Measurements from ENCODE around the gene PPP1R9A.

Gene PPP1R9A

GRCh38 chr7:94907026-94907810 is at the start of gene PPP1R9A:
PPP1R9A (plus strand) TSS chr7:94907594; CDS start chr7:94910114, 2,520 bp downstream.
- DNase-seq = peak; percentile 87

GRCh38 chr7:94871132-94871531 is 36.3 kb upstream of the PPP1R9A start:
- DNase-seq = no peak

GRCh38 chr7:94873239-94873638 is 34.2 kb upstream of the PPP1R9A start:
- no peak for DNase-seq

GRCh38 chr7:94874036-94874785 is 33.2 kb upstream of the PPP1R9A start:
- DNase-seq = no peak

- no peak for DNase-seq
Measured at GRCh38 chr7:94875201-94875600, 32.2 kb upstream of the PPP1R9A start.

- no peak for DNase-seq
Measured at GRCh38 chr7:94877731-94878670, 29.4 kb upstream of the PPP1R9A start.

GRCh38 chr7:94882891-94883290 is 24.5 kb upstream of the PPP1R9A start:
- DNase-seq = no peak

- DNase-seq = no peak
Measured at GRCh38 chr7:94883616-94884015, 23.8 kb upstream of the PPP1R9A start.

GRCh38 chr7:94888551-94888950 is 18.8 kb upstream of the PPP1R9A start:
- DNase-seq = no peak

- DNase-seq = no peak
Measured at GRCh38 chr7:94888995-94889523, 18.3 kb upstream of the PPP1R9A start.

- no peak for DNase-seq
Measured at GRCh38 chr7:94890216-94890615, 17.2 kb upstream of the PPP1R9A start.

GRCh38 chr7:94893661-94894060 is 13.7 kb upstream of the PPP1R9A start:
- no peak for DNase-seq

- no peak for DNase-seq
Measured at GRCh38 chr7:94897541-94897940, 9.9 kb upstream of the PPP1R9A start.

- DNase-seq = no peak
Measured at GRCh38 chr7:94898340-94898739, 9.1 kb upstream of the PPP1R9A start.

GRCh38 chr7:94901981-94902380 is 5.4 kb upstream of the PPP1R9A start:
- no peak for DNase-seq

GRCh38 chr7:94903971-94904370 is 3.4 kb upstream of the PPP1R9A start:
- no peak for DNase-seq

- no peak for DNase-seq
Measured at GRCh38 chr7:94904982-94905381, 2.4 kb upstream of the PPP1R9A start.

- DNase-seq = no peak
Measured at GRCh38 chr7:94906065-94906851, 1.1 kb upstream of the PPP1R9A start.

- no peak for DNase-seq
Measured at GRCh38 chr7:94907811-94908322, 473 bp downstream of the PPP1R9A start.

- DNase-seq = peak; percentile 87
Measured at GRCh38 chr7:94908323-94909178, 1.2 kb downstream of the PPP1R9A start.

GRCh38 chr7:94909179-94909466 is 1.7 kb downstream of the PPP1R9A start:
- DNase-seq = no peak

Data from eye (tissue), 1 donor.